Fibroblast of the aortic adventitia (primary cell): Measurements from ENCODE around the gene HEG1. TPM values are rescaled to one million over a fixed set of nuclear protein-coding genes. Genes with fewer than 3 reads are reported as not detected.

Source experiments
- DNase-seq: peaks from one replicate; pipeline ENCODE4 v3.0.0-alpha.2; 2010; ENCODE audit warnings: low read depth
- H3K4me3 ChIP-seq: 2 replicates; pipeline ENCODE4 v1.5.1; 2011; ENCODE audit warnings: low read depth, mild to moderate bottlenecking, control low read depth, low read length, moderate library complexity
- CTCF ChIP-seq: IDR thresholded peaks from 2 replicates; pipeline ENCODE4 v1.5.1; 2011; ENCODE audit warnings: mild to moderate bottlenecking, low read length, control low read depth, inconsistent platforms; ENCODE audit not compliant: insufficient read depth
- total RNA-seq: library from RNA; depleted of rRNA; stranded (reverse); fragments of >200 nt; gene quantifications from 2 replicates; pipeline ENCODE4 v1.2.3, GENCODE V29; 2012; ENCODE audit warnings: low replicate concordance

Gene HEG1
- total RNA-seq, 1 donor = 198 TPM

GRCh38 chr3:124926426-124927101 is 129.2 kb downstream of the HEG1 start:
- H3K4me3 ChIP-seq = no peak overlapping the region
- TF ChIP-seq CTCF = no peak
- DNase-seq = no peak

- DNase-seq = no peak
- H3K4me3 ChIP-seq = no peak overlapping the region
- TF ChIP-seq CTCF = no peak
Measured at GRCh38 chr3:124924741-124925140, 131.1 kb downstream of the HEG1 start.

- peak; percentile 36 for DNase-seq
- H3K4me3 ChIP-seq = no peak overlapping the region
- TF ChIP-seq CTCF = peak; percentile 39
Measured at GRCh38 chr3:124923833-124924232, 132.0 kb downstream of the HEG1 start.

GRCh38 chr3:124920718-124921117 is 135.1 kb downstream of the HEG1 start:
- no peak for DNase-seq
- no peak for TF ChIP-seq CTCF
- no peak overlapping the region for H3K4me3 ChIP-seq

- DNase-seq = no peak
- no peak overlapping the region for H3K4me3 ChIP-seq
- no peak for TF ChIP-seq CTCF
Measured at GRCh38 chr3:124919756-124920155, 136.0 kb downstream of the HEG1 start.

GRCh38 chr3:124918524-124918923 is 137.3 kb downstream of the HEG1 start:
- no peak overlapping the region for H3K4me3 ChIP-seq
- DNase-seq = no peak
- TF ChIP-seq CTCF = no peak
